GM19397 (cell line): Measurements from ENCODE around the gene PID1.
"Not testable (repeated sequence)": the region's sequence is repeated elsewhere in the genome, so short reads cannot be mapped to it uniquely, and the experiment has no call there.

Experiments used
- ATAC-seq: cut with Tn5 transposase; IDR thresholded peaks from one replicate; pipeline ENCODE4 v1.9.1; 2021; ENCODE audit warnings: mild to moderate bottlenecking, moderate library complexity; ENCODE audit not compliant: unreplicated experiment

PID1 gene

DNA sequence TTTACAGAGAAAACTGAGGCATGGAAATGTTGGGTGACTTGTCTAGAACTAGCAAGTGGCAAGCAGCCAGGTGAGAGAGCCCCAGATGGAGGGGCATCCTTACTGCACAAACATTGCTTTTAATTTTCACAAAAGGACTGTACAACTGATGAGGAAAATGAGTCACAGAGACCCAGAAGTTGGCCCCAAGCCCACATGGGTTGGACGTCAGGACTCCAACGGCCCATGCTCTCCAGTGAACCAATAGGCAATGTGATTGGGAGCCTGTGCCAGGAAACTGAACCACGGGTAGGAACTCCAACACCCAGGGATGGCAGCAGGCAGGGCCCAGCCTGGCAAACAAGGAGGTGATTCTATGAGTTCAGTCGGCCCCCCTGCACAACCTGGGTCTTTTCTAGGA, 50.8 kb downstream of the PID1 start:
- ATAC-seq = no peak

DNA sequence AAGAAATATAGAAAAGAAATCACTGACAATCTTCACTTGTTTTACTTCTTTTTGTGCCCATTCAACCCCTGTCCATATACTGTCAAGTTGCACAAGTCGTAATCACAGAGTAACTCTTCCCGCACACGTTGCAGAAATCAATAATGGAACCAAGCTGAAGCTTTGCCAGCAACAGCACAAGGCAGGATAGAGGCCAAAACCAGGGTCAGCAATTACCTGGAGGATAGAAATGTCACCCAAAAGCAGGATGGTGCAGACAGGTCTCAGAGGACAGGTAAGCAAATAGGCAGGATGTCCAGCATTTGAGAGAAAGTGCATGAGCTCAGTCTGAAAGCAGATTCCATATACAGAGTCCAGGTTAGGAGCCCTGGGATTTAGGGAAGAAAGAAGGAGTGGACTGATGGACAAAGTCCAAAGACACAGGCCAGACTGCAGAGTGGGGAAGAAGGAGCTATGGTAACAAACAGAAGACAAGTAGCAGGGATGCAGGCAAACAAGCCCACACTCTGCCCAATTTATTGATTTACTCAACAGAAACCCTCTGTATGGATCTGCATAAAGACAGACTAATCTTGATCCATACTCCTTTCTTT, 52.7 kb downstream of the PID1 start:
- ATAC-seq = no peak

DNA sequence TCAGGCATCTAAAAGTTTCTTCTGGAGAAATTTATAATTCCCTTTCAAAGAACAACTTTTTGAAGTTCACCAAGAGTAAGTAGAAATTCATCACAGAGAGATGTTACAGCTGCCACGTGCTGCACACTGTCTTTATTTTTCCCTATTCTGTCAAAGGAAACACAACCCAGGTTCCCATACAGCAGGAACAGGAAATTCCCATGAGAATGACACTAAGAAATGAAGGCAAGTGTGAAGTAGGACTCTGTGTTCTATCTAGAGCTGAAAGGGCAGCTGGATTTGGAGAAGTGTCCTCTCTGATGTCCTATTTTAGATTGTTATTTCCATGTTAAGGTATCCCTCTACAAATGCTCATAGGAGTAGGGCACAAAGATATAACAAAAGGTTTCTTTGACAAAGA, 58.8 kb downstream of the PID1 start:
- no peak for ATAC-seq

DNA sequence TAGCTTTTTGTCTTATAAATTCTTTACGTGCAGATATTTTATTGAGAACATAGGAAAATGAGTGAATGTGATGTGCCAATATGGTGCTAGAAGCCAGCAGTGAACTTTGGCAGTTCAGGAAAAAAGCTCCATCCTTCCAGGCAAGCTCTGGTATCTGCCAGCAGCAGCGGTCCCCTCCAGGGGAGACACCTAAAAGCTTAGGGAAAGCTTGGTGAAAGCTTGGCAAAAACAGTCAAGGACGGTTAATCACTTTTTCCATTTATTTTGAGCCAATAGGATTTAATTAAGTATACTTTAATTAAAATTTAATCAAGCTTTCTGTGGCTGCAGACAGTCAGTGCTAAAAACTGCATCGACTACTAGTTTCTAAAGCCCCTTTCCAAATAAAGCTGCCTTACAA, 60.4 kb downstream of the PID1 start:
- ATAC-seq = no peak

DNA sequence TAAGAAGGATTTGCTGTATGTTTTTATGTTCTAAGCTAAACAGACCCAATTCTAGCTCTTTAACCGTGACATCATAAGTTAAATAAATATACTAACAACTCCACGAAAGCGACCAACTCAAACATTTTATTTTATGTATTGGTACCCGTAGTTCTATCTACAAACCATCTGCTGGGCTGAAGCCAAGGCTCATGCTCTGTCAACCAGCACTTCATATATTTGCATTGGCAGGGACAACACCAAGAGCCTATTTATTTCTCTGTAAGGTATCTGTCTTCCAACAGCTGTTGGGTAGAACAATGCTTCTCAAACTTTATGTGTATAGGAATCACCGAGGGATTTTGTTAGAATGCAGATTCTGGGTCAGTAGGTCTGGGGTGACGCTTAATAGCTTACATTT, 64.5 kb downstream of the PID1 start:
- no peak for ATAC-seq

DNA sequence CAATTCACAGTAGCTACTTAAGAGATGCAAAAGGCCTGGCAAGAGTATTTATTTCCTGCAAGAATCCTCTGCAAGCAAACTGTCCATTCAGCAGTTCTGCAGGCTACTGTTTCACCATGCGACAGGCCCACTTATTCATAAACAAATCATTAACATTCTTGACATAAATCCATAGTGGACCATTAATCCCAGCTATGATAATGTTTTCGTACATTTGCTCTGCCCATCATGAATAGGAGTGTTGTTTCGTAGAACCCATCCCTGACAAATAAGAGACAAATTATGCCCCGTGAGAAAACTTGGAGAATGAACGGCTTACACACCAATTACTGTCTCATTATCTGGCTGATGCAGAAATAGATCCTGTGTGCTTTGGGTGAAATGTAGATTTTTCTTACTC, 65.4 kb downstream of the PID1 start:
- ATAC-seq = no peak

DNA sequence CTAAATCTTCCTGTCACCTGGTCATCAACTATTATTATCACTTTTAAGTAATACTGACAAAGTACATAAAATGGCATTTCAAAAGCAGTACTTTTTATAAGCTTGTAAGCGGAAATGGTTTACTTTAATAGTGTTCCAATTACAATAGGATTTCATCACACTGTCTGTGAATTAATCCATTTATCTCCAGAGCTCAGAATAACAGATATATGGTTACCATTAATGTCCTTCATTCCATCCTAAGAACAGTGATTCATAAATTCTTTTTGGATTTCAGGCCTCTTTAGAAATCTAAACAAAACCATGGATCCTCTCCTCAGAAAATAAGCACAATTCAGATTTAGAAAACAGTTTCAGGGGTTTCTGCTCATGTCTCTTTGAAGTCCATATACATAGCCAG, 68.4 kb downstream of the PID1 start:
- no peak for ATAC-seq

DNA sequence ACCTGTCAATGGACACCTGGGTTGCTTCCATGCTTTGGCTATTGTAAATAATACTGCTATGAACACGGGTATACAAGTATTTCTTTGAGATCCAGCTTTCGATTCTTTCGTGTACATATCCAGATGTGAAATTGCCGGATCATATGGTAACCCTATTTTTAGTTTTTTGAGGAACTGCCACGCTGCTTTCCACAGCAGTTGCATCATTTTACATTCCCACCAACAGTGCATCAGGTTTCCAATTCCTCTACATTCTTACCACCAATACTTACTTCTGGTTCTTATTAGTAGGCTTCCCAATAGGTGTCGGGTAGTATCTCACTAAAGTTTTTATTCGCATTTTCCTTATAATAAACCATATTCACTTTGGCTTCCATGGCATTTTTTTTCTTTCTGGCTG, 69.6 kb downstream of the PID1 start:
- ATAC-seq = no peak

DNA sequence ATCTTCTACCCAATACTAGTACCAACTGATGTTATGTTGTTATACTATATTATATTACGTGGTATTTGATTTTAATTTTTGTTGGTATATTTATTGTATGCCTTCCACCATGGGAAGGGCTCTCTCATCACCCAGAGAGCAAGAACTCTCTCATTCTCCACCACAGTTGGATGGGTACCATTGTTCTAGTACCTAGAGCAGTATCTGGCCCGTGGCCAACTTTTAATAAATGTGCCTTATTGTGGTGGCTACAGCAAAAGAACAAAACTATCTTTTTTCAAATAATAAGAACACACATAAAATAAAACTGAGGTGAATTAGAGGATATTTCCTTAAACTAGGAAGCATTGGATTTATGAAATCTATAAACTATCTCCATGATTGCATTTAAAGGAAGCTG, 71.8 kb downstream of the PID1 start:
- ATAC-seq = no peak

DNA sequence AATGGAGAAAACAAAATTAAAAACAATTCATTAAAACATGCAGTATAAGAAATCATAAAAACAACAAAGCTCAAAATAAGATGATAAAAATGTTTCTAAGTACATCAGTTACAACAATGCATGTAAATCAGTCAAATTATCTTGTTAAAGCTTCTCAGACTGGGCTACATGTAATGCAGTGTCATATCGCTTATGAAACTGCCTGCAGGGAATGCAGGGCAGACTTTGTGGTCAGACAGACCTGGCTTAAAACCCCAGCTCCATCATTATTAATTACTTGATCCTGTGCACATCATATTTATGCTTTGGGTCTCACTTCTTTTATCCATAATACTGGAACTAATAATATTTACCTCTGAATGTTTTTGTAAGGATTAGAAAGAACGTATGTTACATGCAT, 74.6 kb downstream of the PID1 start:
- no peak for ATAC-seq

DNA sequence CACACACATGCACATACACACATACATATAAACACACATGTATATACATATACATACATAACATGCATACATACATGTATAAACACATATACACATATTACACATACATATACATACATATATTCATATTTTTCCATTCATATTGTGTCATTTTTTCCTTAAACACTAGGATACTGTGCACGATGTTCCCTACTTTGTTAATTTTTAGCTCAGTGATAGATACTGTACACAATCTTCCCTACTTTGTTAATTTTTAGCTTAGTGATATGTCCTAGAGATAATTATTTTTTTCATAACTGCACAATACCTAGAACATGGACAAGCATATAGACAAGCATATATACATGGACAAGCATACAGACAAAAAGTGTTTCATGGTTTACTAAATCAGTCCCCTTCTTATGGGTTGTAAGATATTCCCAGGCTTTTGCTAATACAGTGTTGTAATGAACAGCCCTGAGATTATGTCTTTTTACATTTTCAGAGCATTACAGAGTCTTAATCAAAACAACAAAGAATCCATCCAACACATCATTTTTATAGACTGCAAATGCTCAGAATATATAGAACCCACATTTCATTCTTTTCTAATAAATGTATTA, 75.6 kb downstream of the PID1 start:
- ATAC-seq = no peak

DNA sequence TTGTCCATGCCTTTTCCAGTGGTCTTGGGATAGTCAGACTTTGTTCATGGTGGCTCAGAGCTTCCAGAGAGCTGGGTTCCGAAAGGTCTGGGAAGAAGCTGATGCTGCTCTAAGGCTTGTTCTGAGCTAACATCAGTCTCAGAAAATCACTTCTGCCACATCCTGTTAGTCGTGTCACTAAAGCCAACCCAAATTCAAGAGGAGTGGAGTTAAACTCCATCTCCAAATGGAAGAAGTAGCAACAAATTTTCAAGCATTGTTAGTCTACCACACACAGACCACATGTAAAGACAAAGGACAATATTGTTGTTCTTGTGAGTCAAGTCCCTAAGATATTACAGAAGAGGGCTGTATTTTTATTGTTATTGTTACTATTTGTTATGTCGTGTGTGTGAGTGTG, 77.8 kb downstream of the PID1 start:
- ATAC-seq = no peak

DNA sequence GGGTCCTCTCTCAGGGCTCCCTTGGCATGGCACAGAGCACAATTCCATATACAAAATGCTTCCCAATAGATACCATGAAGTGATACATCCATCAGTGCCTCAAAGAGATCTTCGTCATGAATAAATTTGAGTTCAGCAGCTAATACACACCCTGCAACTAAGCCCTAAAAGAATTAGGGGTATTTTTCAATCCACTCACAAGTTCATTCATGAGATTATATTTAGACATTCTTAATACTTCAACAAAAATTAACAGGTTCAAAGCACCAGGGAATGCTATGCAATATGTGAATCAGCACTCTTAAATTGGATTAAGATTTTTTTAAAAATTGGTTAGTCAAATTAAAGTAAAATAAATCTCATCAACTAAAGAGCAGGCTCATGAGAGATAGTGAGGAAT, 79.7 kb downstream of the PID1 start:
- ATAC-seq = no peak

DNA sequence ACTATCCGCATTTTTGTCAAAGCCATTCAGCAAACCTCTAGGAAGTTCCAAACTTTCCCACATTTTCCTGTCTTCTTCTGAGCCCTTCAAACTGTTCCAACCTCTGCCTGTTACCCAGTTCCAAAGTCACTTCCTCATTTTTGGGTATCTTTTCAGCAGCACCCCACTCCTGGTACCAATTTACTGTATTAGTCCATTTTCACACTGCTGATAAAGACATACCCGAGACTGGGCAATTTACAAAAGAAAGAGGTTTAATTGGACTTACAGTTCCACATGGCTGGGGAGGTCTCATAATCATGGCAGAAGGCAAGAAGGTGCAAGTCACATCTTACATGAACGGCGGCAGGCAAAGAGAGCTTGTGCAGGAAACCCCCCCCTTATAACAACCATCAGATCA, 84.0 kb downstream of the PID1 start:
- ATAC-seq = not testable (repeated sequence)

DNA sequence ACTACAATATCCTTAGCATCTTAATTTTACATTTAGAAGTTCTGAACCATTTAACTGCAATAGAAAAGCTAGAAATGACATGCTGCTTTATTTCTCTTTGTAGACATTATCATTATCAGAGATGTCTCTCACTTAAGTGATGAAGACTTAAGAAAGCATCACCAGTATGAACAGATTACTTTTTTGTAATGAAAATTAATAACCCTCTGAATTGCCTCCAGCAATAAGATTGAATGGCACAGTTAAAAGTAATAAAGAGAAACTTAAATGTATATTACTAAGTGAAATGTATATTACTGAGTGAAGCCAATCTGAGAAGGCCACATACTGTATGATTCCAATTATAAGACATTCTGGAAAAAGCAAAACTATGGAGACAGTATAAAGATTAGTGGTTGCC, 89.4 kb downstream of the PID1 start:
- ATAC-seq = no peak

DNA sequence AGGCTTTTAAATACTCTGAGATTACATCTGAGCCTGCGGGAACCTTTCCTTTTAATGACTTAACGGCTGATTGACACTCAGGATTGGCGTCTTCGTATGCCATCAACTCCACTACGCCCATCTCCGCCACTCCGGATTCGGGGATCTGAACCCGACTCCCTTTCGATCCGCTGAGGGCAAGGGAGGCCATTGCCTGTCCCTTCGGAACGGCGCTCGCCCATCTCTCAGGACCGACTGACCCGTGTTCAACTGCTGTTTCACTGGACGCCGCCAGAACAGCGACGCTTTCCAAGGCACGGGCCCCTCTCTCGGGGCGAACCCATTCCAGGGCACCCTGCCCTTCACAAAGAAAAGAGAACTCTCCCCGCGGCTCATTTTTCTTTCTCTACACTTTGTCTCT, 90.4 kb downstream of the PID1 start:
- ATAC-seq = no peak

DNA sequence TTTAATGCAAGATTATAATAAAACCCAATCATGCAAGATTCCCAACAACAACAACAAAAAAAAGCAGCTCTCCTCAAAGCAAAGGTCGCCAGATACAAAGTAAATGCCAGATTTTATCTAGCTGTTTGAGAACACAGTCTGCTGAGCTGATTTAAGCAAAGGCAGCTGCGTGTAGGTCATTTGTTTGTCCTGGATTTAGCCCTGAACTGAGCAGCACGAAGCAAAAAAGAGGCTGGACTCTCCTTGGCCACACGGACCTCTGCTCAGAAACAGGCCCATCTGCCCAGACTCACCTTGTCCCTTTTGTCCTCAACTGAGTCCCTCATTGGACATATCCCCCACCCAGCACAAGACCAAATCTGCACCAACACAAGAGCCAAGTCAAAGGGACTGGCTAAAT, 91.5 kb downstream of the PID1 start:
- ATAC-seq = no peak

DNA sequence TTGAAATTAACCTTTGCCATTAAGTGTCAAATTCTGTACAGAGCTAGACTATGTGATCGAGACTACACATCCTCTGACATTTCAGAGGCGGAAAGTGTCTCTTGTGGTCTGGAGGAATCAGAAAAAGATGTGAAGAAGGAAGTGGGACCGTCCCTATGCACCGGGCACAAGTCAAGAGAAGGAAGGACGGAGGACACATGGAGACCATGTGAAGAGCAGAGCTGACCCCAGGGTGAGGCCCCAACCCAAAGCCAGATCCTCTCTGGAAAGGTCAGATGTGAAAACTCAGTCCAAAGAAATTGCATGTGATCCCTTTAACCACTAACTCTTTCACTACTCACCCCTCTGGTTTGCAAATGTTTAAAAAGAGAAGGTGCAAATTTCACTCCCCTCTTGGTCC, 92.4 kb downstream of the PID1 start:
- ATAC-seq = no peak

DNA sequence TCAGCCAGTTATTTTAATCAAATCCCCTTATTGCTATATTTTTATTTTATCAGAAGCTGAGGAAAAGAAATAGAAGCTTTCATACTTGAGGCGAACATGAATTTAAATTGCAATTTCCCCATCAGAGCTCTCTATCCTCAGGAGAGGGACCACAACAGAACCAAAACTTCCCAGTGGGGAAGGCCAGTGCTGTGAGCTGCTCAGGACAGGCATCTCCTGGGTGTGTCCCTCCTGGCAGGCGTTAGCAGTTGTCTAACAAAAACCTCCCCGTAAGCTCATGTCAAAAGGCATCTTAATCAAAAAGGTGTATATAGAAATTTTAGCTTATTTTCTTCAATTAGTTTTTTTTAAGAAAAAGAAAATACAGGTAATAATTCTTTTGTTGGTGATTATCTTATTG, 93.0 kb downstream of the PID1 start:
- no peak for ATAC-seq

DNA sequence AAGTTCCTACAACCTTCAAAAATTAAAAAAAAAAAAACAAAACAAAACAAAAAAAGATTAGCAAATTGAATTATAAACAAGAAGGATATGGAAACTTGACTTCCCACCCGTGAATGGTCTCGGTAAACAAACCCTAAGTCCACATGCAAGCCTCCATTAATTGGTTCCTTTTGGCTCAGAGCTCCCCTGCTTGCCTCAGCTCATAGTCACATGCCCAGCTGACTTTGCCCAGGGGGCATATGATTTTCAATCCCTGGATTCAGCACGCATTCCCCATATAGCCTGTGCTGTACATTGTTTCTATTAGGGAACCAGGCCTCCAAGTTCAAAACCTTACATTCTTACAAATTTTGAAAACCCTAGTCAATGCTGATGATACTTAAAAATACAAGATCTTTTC, 95.0 kb downstream of the PID1 start:
- ATAC-seq = no peak

DNA sequence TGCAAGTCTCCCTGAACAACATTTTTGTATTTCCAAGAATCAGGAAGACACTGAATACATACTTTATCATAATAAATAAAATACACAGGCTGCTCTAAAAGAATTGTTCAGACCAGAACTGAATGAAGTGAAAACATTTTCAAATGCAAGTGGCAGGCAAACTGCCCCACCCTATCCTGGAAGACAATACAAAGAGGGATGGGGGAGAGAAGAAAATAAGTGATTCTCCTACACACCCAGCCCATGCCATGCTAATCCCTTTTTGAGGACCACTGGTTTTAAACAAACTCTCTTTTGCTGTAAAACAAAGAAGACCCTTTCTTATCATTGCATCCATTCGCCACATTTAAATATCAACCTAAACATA, 95.6 kb downstream of the PID1 start:
- ATAC-seq = no peak

DNA sequence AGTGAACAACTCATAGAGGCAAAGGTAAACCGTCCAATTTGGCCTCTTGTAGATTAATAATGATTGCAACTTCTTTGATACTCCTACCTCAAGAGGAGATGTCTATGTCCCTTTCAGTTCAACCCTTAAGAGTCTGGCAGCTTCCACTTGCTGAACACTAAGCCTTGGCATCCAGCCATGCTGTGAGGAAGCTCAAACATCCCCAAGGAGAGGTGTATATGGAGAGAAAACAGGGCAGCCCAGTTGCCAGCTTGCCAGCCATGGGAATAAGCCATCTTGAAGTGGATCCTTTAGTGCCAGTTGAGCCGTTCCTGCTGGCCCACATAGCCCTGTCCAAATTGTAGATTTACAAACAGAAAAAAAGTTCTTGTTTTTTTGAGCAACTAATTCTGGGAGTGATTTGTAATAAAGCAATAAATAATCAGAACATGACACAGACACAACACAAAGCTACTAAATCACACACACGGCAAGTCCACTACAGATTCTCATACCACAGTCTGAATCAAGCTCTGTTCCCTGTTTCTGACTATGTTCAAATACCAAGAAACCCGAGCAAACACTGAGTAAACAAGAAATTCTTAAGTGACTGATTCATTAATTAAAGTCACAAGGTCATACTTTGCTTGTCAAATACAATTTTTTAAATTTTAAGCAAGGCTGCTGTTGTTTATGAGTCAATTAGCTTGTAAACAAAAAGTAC, 96.1 kb downstream of the PID1 start:
- no peak for ATAC-seq

DNA sequence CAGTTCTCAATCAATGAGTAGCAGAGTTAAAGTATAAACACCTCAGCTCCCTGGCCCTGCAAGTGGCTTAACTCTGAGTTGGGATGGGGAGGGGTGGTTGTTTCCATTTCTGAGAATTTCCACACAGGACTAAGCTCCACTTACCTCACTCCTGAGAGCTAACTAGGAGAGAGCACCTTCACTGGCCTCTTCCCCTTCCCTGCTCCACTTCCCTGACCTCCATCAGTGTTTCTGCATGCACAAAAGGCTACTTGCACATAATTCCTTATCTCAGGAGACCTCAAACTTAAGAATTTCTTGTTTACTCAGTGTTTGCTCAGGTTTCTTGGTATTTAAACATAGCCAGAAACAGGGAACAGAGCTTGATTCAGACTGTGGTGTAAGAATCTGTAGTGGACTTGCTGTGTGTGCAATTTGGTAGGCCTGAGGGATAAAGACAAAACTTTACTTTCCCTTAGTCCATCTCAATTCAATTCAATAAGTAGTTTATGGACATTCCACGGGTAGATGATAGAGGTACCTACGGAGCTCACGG, 97.2 kb downstream of the PID1 start:
- ATAC-seq = no peak
